ACHN (cell line): Measurements from ENCODE around the gene NELFB.
A peak's percentile ranks its signal among the peaks of the same experiment; 100 is the strongest.

Experiments used
- DNase-seq: peaks from one replicate; pipeline ENCODE4 v3.0.0-alpha.2; 2015
- in situ Hi-C: cut with HindIII; loops from 2 replicates; pipeline ENCODE4 v1.10.0; 2017; ENCODE audit warnings: low sequenced_read_pairs, low pct_ligation_motif_present, low pct_unique_long_range_greater_than_20kb

NELFB gene

GRCh38 chr9:137222190-137223077 lies 32.7 kb upstream of the NELFB start, which contains the start of gene RNF208:
TSS of gene RNF208 (minus strand) at chr9:137222240. CDS start at chr9:137221212, 1,028 bp downstream.
- DNase-seq: peak; percentile 24
- in situ Hi-C loops: no loop called here

- peak; percentile 96 for DNase-seq
- in situ Hi-C loops: no loop called here
Observed at GRCh38 chr9:137223078-137223970, 31.8 kb upstream of the NELFB start.

GRCh38 chr9:137224830-137225694 lies 30.1 kb upstream of the NELFB start, which contains the start of gene CYSRT1:
TSS of gene CYSRT1 (plus strand) at chr9:137225174. CDS start at chr9:137225622, 448 bp downstream.
- no peak for DNase-seq
- in situ Hi-C loops: no loop called here

- DNase-seq: no peak
- in situ Hi-C loops: no loop called here
Observed at GRCh38 chr9:137225699-137226331, 29.3 kb upstream of the NELFB start.

GRCh38 chr9:137226338-137227053 lies 28.6 kb upstream of the NELFB start:
- DNase-seq: no peak
- in situ Hi-C loops: no loop called here

- in situ Hi-C loops: no loop called here
Observed at GRCh38 chr9:137227054-137227852, 27.9 kb upstream of the NELFB start, which contains the start of gene RNF224. TSS of gene RNF224 (plus strand) at chr9:137227502. CDS start at chr9:137228336, 834 bp downstream.

GRCh38 chr9:137227853-137228505 lies 27.1 kb upstream of the NELFB start:
- DNase-seq: no peak
- in situ Hi-C loops: no loop called here

More at GRCh38 chr9:137227054-137227852, 27.9 kb upstream of the NELFB start, which contains the start of gene RNF224:
- DNase-seq: peak; percentile 76

GRCh38 chr9:137228506-137228967 lies 26.6 kb upstream of the NELFB start:
- DNase-seq: no peak
- in situ Hi-C loops: no loop called here

GRCh38 chr9:137228968-137229896 lies 25.9 kb upstream of the NELFB start:
- in situ Hi-C loops: no loop called here
- no peak for DNase-seq

GRCh38 chr9:137229903-137230704 lies 25.0 kb upstream of the NELFB start:
- in situ Hi-C loops: no loop called here
- no peak for DNase-seq

GRCh38 chr9:137230705-137231371 lies 24.3 kb upstream of the NELFB start, which contains the start of gene SLC34A3:
TSS of gene SLC34A3 (plus strand) at chr9:137230901. CDS start at chr9:137231703, 802 bp downstream.
- in situ Hi-C loops: no loop called here

GRCh38 chr9:137231372-137232039 lies 23.6 kb upstream of the NELFB start:
- in situ Hi-C loops: no loop called here
- DNase-seq: no peak

More at GRCh38 chr9:137230705-137231371, 24.3 kb upstream of the NELFB start, which contains the start of gene SLC34A3:
- no peak for DNase-seq

GRCh38 chr9:137232101-137232500 lies 23.0 kb upstream of the NELFB start:
- in situ Hi-C loops: no loop called here
- DNase-seq: no peak
